NCI-H1694 treated with DMSO at 0.1 percent for 48 hours (cell line): ENCODE measurements around the gene RILPL2.
A peak's percentile ranks its signal among the peaks of the same experiment; 100 is the strongest.
"Not testable (repeated sequence)": the region's sequence is repeated elsewhere in the genome, so short reads cannot be mapped to it uniquely, and the experiment has no call there.

Source experiments
- DNase-seq: peaks from one replicate; lab custom pipeline; 2025; lab: John Stamatoyannopoulos, UW

The RILPL2 gene, protein sequence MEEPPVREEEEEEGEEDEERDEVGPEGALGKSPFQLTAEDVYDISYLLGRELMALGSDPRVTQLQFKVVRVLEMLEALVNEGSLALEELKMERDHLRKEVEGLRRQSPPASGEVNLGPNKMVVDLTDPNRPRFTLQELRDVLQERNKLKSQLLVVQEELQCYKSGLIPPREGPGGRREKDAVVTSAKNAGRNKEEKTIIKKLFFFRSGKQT

DNA sequence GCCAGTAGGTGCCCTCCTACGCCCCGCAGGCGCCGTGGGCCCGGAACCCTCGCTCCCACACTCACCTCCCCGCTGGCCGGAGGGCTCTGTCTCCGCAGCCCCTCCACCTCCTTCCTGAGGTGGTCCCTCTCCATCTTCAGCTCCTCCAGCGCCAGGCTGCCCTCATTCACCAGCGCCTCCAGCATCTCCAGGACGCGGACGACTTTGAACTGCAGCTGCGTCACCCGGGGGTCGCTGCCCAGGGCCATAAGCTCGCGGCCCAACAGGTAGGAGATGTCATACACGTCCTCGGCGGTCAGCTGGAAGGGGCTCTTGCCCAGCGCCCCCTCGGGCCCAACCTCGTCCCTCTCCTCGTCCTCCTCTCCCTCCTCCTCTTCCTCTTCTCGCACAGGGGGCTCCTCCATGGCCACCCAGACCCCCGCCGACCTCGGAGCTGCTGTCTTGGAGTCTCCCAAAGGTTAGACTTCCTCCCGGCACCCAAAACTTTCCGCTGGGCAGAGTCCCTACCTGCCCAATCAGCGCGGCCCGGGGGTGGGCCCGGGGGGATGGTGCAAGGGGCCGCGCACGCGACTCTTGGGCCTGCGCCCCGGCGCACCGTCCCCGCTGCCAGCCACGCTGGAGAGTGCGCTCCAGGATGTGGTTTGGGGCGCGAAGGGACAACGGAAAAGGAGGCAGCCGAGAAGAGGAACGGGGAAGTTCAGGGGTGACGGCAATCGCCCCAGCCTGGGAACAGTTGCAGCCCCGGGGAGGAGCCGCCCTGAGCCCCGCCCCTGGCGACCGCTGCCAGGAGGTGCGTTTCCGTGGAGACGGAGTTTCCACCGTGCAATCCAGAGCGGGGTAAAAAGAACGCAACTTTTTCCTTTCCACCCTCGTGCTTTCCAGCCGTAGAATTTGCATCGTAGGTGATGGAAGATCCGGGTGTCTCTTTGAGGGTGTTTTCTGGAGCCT is at the start of gene RILPL2:
Gene RILPL2, minus strand, starts transcription at position 668 of the 948 bp plus-strand sequence. Its CDS starts 264 bp downstream, at position 404.
- no peak for DNase-seq

DNA sequence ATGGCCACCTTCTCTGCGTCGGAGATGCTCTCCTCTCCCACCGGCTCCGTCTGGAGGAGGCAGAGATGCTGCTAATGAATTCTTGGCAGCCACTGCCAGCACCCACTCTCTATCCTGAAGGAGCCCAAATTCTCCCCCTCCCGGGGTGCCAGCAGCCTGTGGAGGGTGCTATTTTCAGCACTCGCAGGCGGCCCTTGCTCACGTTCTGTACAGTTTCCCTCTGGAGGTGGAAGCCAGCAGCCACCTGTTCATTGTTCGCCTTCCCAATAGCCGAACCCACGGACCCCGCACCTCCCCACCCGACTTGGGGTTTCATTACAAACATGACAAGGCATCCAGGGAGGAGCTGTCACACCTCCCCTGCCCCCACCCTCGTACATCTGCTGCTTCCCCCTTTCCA is 49.3 kb upstream of the RILPL2 start:
- DNase-seq, result no peak

DNA sequence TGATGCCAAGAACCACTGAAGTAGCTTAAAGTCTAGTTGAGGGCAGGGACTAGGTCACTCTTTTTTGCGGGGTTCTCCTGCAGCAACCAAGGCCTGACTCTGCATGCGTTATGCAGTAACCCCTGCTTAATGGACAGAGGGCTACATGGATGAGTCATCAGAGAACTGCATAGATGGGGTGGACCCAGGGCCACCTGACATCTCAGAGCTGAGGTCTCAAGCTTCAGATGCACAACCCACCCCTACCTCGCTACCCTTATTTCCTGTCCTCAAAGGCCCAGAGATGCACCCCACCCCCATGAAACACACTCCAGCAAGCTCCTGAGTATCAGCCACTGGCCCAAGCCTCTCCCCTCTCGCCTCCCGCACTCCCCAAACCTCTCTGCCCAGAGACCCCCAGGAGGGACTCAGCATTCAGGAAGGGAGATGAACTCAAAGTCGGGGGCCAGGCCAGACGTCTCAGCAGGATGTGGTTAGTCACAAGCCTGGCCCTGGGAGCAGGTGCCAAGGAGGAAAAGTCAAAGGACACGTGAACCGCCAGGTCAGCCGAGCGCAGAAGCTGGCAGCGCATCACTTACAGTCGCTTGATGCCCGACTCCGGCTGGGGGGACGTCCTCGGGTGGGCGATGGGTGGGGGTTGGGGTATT is 47.2 kb upstream of the RILPL2 start:
- DNase-seq, result no peak

DNA sequence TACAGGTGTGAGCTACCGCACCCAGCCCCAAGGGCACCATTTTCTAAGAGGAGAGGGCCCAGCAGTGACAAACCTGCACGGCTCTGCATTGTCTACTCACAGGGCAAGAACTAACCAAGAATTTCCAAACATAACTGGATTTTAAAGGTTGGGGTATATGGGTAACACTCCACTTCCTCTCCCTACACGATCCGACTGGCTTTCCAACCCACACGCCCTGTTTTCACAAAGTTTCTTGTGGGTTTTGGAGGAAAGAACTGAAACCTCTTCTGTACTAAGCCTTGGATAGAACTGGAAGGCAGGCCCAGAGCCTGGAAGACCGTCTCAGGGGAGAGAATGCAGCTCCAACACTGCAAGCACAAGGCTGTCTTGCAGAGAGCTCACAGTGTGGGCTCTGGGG is 46.4 kb upstream of the RILPL2 start:
- DNase-seq, result no peak

DNA sequence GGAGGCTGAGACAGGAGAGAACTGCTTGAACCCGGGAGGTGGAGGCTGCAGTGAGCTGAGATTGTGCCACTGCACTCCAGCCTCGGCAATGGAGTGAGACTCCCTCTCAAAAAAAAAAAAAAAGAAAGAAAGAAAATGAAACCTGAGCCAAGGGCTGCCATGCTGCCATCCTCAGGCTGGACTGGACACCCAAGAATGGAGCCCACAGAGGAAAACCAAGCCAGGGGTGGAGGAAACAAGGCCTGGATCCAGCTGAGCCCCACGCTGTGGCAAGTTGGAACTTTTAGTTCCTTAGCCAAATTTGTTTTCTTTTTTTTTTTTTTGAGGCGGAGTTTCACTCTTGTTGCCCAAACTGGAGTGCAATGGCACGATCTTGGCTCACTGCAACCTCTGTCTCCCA is 44.8 kb upstream of the RILPL2 start:
- not testable (repeated sequence) for DNase-seq

DNA sequence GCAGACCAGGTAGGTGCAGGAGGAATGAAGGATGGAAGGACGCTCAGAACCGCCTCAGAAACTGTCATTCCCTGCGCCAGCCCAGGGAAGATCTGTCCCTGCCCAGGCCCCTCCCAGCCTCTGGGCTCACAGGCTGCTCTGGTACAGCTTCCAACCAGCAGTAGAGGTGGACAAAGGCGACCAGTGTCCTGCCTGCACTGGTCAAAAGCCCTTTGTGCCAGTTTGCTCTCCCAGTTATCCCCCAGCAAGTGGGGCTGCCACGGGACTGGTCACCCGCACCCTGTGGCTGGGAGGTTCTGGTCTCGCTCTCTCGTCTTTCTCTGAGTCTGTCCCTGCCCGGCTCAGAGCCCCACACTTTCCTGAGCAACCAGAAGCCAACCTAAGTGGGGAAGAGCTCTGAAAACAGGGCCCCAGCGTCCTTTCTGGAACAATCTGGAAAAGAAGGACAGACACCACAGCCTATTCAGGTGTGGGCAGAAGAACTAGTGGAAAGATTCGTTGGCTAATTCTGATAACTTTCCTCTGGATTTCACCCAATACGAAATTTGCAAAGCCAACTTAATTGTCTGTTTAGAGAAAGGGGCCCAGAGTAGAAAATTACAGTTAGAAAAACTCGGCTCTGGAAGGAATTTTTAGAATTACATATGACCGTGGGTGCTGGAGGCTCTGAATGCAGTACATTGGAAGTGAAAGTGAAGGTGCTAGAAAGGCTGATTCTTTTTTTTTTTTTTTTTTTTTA is 43.1 kb upstream of the RILPL2 start:
- no peak for DNase-seq

DNA sequence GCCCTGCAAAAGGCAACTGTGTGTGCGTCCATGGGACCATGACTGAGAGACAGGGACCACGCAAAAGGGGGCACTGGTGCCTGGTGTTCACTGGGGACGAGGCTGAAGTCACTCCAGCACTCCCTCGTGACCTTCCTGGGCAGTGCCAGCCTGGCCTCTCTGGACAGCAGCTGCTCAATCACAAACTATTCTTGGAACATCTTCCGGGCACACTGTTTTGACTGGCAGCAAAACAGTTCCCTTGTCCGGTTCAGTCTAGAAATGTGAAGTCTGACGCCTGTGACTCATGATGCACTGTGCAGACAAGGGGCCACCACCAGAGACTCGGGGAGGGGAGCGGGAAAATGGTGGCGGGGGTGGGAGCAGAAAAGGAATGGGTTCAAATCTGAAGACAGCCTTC is 42.3 kb upstream of the RILPL2 start:
- no peak for DNase-seq

DNA sequence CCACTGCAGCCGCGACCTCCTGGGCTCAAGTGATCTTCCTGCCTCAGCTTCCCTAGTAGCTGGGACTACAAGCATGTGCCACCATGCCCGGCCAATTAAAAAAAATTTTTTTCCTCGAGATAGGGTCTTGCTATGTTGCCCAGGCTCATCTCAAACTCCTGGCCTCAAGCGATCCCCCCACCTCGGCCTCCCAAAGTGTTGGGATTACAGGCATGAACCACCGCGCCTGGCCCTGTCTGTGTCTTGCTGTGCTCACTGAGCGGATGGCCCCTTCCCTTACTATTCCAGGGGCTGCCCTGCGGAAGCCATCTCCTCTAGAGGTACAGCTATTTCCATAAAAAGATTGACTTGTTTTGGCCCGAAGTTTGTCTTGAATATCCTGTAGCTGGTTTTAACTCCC is 41.6 kb upstream of the RILPL2 start:
- DNase-seq, result no peak

DNA sequence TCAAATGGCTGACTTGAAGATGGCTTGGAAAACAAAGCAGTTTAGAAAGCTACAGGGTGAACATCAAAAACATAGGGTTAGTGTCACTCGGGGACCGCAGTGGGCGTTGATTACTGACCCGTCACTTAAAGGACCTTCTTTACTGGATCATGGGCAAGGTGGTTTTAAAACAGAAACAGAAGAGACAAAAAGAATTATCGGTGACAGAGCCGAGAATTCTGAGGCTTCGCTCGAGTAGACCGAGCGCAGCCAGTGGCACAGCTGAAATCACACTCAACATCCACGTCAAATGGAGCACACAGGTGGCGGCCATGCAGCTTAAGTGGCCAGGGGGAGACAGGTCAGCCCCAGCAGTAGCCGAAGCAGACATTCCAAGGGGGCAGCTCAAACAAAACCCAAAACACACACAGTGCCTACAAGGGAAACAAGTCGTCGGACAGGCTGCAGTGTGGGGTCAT is 38.8 kb upstream of the RILPL2 start:
- DNase-seq, result no peak

DNA sequence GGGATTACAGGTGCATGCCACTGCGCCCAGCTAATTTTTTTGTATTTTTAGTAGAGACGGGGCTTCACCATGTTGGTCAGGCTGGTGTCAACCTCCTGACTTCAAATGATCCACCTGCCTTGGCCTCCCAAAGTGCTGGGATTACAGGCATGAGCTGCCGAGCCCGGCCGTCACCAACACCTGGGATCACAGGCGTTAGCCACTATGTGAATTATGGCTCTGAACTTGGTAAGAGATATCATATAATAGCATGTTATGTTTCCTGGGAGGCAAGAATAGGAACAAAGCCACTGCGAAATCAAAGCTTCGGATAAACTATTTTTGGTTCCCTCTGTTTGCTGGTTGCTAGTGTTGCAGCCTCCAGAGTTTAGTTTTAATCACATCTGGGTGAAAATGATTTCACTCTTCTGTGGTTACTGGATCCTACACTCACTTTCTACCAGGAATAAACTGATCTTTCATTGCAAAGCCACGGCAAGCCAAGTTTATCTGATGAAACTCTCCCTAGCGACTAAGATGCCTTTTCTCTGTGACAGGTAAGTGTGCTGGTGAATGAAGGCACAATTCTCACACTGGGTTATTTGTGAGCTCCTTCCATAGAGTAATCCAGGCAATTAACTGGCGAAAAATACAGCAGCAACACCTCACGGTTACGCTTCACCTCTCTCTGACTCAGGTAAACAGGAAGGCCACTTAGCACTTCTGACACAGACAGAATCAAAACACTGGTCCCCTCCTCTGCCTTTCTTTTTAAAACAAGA is 38.2 kb upstream of the RILPL2 start:
- no peak for DNase-seq

DNA sequence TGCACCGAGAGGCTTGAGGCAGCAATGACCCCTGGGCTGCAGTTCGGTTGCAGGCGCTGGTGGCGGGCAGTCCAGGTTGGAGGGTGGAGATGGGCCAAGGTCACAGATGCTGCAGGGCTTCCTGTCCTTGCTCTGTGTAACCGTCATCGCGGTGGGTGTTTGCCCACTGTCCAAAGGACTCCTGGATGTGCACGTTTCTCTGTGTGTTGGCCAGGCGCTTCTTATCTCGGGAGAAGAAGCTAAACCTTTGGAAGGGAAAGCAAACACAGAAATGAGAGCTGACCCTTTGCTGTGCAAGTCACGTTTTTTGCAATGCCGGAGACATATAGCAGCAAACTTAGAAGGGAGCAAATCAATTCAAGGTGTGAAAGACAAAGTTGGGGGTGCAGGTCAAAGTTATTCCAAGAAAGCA is 36.0 kb upstream of the RILPL2 start:
- no peak for DNase-seq

DNA sequence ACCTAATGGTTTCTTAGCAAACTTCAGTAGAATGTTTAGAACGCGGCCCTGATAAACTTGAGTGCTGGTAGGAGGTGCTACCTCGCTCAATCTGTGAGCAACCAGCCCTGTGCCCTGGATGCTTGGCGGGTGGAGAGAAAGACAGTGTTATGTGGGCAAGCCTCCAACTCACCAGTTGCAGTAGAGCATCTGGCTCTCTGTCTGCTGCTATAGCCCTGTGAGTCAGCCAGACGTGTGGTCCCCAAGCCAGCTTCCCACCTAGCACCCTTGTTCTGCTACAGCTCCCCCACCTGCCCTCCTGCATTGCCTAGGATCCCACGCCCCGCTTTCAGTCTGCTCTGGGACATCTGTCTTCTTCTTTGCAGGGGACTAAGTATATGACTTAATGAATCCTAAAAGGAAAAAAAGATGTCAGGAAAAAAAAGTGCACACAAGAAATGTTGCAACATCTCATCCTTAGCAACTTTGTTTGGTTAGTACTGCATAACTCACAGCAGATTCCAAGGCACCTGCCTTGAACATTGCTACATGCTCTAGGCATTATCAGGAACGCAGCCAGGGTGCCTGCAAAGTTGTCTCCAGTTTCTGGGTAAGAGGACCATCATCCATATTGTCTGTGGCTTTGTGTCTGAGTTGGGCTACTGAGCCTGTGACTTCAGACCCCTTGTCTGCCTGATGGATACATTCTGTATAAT is 35.0 kb upstream of the RILPL2 start:
- peak; percentile 38 for DNase-seq

DNA sequence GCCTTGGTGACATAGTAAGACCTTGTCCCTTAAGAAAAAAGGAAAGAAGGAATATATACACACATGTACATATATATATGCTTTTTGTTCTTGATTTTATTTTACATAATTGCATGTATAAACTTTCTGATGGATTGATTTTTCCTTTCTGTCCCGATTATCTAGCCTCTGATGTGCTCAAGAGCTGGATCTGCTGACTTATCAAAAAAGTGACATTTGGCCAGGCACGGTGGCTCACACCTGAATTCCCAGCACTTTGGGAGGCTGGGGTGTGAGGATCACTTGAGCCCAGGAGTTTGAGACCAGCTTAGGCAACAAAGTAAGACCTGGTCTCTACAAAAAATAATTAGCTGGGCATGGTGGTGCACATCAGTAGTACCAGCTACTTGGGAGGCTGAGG is 33.5 kb upstream of the RILPL2 start:
- no peak for DNase-seq

DNA sequence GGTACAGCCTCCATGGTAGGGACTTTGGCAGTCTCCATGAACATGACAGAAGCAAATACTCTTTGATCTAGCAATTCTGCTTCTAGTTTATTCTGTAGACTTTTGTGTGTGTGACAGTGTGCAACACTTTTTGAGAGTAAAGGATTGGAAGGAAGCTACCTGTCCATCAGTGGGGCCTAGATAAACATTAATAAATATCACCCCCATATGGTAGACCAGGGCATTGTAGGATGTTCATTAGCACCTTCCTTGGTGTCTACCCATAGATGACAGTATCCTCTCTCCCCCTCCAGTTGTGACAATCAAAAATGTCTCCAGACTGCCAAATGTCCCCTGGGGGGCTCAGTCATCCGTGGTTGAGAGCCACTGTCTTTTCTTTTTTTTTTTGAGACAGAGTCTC is 32.3 kb upstream of the RILPL2 start:
- DNase-seq, result no peak

DNA sequence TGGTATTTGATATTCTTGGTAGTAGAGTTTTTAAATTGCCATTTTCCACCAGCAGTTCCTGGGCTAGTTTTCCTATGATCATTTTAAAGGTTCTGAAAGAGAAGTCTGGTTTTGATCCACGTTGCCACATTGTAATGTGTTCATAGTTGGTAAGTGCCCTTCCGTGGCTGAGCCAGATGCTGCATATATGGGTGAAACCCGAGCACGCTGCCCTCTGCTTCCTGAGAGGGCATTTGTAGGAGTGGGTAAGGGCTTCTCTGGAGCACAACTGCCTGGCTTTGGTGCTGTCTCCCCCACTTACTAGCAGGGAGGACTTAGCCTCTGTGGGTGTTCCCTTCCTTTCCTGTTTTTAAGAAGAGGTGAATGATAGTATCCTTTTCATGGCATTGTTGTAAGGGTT is 28.6 kb upstream of the RILPL2 start:
- no peak for DNase-seq

DNA sequence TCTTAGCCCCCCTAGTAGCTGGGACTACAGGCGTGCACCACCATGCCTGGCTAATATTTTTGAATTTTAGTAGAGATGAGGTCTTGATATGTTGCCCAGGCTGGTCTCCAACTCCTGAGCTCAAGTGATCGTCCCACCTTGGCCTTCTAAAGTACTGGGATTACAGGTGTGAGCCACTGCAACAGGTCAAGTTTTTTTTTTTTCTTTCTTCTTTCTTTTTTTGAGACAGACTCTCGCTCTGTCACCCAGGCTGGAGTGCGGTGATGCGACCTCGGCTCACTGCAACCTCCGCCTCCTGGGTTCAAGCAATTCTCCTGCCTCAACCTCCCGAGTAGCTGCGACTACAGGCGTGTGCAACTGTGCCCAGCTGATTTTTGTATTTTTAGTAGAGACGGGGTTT is 26.7 kb upstream of the RILPL2 start:
- DNase-seq, result not testable (repeated sequence)

DNA sequence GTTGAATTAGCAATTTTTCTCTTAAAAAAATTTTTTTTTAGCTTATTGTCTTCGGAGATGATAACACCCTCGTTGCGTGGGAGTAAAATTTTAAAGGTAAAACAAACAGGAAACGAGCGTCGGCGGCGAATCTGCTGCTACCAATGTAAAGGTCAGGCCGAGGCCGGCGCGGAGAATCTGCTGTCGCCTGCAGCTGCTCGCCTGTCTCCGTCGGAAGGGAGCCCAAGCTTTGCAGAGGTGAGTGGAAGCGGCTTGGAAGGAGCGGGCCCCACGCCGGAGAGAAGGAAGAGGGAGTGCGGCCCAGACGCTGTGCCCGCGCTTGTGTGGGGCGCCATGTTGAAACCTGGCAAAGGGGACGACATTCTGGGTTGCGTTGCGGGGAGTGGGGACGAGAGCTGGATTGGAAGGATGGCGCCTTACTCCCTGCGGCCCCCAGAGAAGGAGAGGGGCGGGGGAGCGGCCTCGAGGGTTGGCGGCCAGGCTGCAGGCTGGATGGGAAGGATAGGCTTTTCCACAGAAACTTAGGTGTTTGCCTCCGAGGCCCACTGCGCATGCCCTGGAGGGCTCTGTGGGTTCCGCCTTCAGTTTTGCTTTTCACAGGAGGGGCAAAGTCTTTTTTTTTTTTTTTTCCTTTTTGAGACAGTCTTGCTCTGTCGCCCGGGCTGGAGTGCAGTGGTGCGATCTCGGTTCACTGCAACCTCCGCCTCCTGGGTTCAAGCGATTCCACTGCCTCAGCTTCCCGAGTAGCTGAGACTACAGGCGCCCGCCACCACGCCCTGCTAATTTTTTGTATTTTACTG is 21.7 kb upstream of the RILPL2 start, which contains the start of gene SNRNP35:
Gene SNRNP35, plus strand, starts transcription at position 160 of the 800 bp plus-strand sequence. CDS start 7,402 bp downstream, outside the sequence.
- DNase-seq, result peak; percentile 79

DNA sequence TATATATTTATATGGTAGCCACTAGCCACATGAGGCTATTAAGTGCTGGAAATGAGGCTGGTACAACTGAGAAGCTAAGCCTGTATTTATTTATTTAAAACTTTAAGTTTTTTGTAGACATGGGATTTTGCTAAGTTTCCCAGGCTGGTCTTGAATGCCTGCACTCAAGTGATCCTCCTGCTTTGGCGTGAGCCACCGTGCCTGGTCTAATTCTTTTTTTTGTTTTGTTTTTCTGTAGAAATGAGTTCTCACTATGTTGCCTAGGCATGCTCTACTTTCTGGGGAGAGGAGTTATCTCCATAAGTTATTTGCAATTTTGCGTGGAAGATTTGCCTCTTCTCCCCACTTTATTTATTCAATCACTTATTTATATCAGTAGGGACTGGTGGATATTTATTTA is 16.7 kb upstream of the RILPL2 start:
- no peak for DNase-seq

DNA sequence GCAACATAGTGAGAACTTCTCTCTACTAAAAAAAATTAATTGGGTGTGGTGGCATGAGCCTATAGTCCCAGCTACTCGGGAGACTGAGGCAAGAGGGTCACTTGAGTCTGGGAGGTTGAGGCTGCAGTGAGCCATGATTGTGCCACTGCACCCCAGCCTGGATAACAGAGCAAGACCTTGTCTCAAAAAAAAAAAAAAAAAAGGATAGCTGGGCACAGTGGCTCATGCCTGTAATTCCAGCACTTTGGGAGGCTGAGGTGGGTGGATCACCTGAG is 15.7 kb upstream of the RILPL2 start:
- not testable (repeated sequence) for DNase-seq

DNA sequence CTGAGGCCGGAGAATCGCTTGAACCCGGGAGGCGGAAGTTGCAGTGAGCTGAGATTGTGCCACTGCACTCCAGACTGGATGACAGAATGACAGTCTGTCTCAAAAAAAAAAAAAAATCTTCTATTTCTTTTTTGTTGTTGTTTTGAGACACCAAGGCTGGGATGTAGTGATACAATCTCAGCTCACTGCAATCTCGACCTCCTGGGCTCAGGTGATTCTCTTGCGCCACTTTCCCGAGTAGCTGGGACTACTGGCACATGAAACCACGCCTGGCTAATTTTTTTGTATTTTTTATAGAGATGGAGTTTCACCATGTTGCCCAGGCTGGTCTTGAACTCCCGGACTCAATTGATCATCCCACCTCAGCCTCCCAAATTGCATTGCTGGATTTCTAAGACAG is 14.2 kb upstream of the RILPL2 start:
- DNase-seq, result no peak
